HL-60 (cell line): Measurements from ENCODE around the gene FOXF1.

Source experiments
- POLR2AphosphoS5 ChIP-seq: IDR thresholded peaks from 2 replicates; pipeline ENCODE4 v1.6.1; 2012; ENCODE audit warnings: low read depth
- SPI1 ChIP-seq: IDR thresholded peaks from 2 replicates; pipeline ENCODE4 v1.6.1; 2012; ENCODE audit warnings: low read depth, mild to moderate bottlenecking, borderline replicate concordance
- TF ChIP-seq, protein P1 (sequence below): IDR thresholded peaks from one replicate; pipeline ENCODE4 v1.5.1; 2011; ENCODE audit warnings: low read length, control low read depth, inconsistent platforms; ENCODE audit not compliant: insufficient read depth
- TF ChIP-seq, protein P2 (sequence below): IDR thresholded peaks from 2 replicates; pipeline ENCODE4 v1.6.1; 2012; ENCODE audit warnings: low read depth; ENCODE audit not compliant: insufficient replicate concordance

DNA sequence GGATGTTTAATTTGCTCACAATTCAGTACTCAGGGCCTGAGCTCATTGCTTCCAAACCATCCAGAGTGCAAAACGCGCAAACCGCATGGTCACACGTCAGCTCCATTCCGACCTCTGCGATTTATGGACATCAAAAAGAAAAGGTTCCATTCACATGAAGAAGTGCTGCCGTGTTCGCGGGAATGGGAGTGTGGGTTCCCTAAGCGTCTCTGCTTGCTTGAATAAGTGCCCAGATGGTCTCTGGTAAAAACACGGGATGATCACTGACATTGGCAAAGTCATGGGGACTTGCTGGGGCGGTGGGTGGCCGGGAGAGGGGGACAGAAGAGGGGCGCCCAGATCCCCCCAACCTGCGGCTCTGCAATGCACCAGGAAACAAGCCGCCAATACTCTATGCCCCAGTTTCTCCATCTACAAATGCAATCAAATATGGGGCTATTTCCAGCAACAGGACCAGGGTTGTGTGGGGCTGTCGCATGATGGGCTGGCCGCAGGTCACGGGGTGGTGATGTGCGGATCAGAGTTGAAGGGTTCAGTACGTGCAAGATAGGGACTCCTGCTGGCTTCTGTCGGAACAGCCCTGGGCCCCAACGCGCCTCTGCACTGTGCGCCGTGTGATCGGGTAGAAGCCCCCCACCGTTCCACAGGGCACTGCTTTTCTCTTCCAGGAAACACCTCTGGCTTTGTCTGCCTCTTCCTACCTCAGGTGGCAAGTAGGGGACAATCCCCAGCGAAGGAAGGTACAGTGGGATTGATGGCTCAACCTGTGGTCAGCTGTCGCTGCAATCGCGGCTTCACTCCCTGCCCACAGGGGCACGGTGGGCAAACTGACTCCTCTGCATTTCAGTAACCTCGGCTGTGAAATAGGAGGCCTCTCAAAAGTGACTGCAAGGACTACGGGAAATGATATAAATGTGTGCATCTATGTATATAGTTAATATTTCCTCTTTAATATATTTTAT, 11.2 kb downstream of the FOXF1 start:
- TF ChIP-seq, protein P1, sequence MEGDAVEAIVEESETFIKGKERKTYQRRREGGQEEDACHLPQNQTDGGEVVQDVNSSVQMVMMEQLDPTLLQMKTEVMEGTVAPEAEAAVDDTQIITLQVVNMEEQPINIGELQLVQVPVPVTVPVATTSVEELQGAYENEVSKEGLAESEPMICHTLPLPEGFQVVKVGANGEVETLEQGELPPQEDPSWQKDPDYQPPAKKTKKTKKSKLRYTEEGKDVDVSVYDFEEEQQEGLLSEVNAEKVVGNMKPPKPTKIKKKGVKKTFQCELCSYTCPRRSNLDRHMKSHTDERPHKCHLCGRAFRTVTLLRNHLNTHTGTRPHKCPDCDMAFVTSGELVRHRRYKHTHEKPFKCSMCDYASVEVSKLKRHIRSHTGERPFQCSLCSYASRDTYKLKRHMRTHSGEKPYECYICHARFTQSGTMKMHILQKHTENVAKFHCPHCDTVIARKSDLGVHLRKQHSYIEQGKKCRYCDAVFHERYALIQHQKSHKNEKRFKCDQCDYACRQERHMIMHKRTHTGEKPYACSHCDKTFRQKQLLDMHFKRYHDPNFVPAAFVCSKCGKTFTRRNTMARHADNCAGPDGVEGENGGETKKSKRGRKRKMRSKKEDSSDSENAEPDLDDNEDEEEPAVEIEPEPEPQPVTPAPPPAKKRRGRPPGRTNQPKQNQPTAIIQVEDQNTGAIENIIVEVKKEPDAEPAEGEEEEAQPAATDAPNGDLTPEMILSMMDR: no peak
- TF ChIP-seq, protein P2, sequence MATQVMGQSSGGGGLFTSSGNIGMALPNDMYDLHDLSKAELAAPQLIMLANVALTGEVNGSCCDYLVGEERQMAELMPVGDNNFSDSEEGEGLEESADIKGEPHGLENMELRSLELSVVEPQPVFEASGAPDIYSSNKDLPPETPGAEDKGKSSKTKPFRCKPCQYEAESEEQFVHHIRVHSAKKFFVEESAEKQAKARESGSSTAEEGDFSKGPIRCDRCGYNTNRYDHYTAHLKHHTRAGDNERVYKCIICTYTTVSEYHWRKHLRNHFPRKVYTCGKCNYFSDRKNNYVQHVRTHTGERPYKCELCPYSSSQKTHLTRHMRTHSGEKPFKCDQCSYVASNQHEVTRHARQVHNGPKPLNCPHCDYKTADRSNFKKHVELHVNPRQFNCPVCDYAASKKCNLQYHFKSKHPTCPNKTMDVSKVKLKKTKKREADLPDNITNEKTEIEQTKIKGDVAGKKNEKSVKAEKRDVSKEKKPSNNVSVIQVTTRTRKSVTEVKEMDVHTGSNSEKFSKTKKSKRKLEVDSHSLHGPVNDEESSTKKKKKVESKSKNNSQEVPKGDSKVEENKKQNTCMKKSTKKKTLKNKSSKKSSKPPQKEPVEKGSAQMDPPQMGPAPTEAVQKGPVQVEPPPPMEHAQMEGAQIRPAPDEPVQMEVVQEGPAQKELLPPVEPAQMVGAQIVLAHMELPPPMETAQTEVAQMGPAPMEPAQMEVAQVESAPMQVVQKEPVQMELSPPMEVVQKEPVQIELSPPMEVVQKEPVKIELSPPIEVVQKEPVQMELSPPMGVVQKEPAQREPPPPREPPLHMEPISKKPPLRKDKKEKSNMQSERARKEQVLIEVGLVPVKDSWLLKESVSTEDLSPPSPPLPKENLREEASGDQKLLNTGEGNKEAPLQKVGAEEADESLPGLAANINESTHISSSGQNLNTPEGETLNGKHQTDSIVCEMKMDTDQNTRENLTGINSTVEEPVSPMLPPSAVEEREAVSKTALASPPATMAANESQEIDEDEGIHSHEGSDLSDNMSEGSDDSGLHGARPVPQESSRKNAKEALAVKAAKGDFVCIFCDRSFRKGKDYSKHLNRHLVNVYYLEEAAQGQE: no peak
- no peak for TF ChIP-seq POLR2AphosphoS5
- no peak for TF ChIP-seq SPI1
